MCF 10A (cell line): ENCODE results near the gene TNFSF4. TPM values are rescaled to one million over a fixed set of nuclear protein-coding genes. Genes with fewer than 3 reads are reported as not detected.
A peak's percentile ranks its signal among the peaks of the same experiment; 100 is the strongest.

Source experiments
- Bru-seq: library from RNA; stranded (reverse); fragments of 400-500 nt; gene quantifications from one replicate; lab custom pipeline; 2021; lab: Mats Ljungman, UMichigan
- BruChase-seq, 2 experiments: library from RNA; stranded (reverse); fragments of 400-500 nt; gene quantifications; one replicate each; lab custom pipeline; 2021; lab: Mats Ljungman, UMichigan
- BruUV-seq: library from RNA; stranded (reverse); fragments of 400-500 nt; replicated peaks from 2 replicates; lab custom pipeline; 2021; lab: Mats Ljungman, UMichigan
- CTCF ChIA-PET: fragments of 300-600 bp; sonication (Branson Sonifier 250); formaldehyde crosslinking; extraction: SDS; loops from one replicate; lab custom pipeline; 2021; ENCODE audit warnings: antibody characterized with exemption, inconsistent platforms; lab: Yijun Ruan, JAX
- POLR2A ChIA-PET: fragments of 300-600, 350-650 bp; sonication (Branson Sonifier 250); formaldehyde crosslinking; extraction: SDS; loops from one replicate; lab custom pipeline; 2020; ENCODE audit warnings: antibody characterized with exemption, inconsistent platforms; lab: Yijun Ruan, JAX
- DNase-seq: peaks from one replicate; pipeline ENCODE4 v3.0.0-alpha.2; 2018; ENCODE audit not compliant: unreplicated experiment
- H3K27ac Mint-ChIP-seq: one replicate; pipeline ENCODE4 v1.8.0; 2022; ENCODE audit warnings: mild to moderate bottlenecking, low read depth, mixed read lengths; ENCODE audit not compliant: unreplicated experiment
- H3K27me3 Mint-ChIP-seq: one replicate; pipeline ENCODE4 v1.8.0; 2022; ENCODE audit warnings: mixed read lengths; ENCODE audit not compliant: insufficient read depth, unreplicated experiment
- H3K36me3 Mint-ChIP-seq: one replicate; pipeline ENCODE4 v1.8.0; 2022; ENCODE audit warnings: mild to moderate bottlenecking, moderate library complexity, mixed read lengths; ENCODE audit not compliant: insufficient read depth, unreplicated experiment
- H3K4me1 Mint-ChIP-seq: one replicate; pipeline ENCODE4 v1.8.0; 2022; ENCODE audit warnings: mixed read lengths; ENCODE audit not compliant: insufficient read depth, unreplicated experiment
- H3K4me3 Mint-ChIP-seq: one replicate; pipeline ENCODE4 v1.8.0; 2022; ENCODE audit warnings: mild to moderate bottlenecking, moderate library complexity, mixed read lengths; ENCODE audit not compliant: unreplicated experiment
- H3K9me3 Mint-ChIP-seq: one replicate; pipeline ENCODE4 v1.8.0; 2022; ENCODE audit warnings: mixed read lengths; ENCODE audit not compliant: unreplicated experiment
- CTCF ChIP-seq: fragments of 200-600 bp; IDR thresholded peaks from one replicate; pipeline ENCODE4 v1.8.0; 2022; ENCODE audit warnings: antibody characterized with exemption, mild to moderate bottlenecking; ENCODE audit not compliant: unreplicated experiment
- intact Hi-C: fragments of 100-400 bp; cut with micrococcal nuclease; formaldehyde crosslinking; loops from 2 replicates; pipeline ENCODE4 v1.14.1; 2022
- long read RNA-seq: library from polyadenylated mRNA; stranded (forward); transcript quantifications from one replicate; pipeline ENCODE4 v2.0.0, GENCODE V29; 2022
- total RNA-seq: library from RNA; stranded (reverse); gene quantifications from 2 replicates; pipeline ENCODE4 v1.2.3, GENCODE V29; 2022

The TNFSF4 gene
- total RNA-seq (0.23 and 0.74 TPM in 2 replicates), Bru-seq, nascent RNA (percentile 35 among the genes with signal in this experiment), BruChase-seq, experiment 1, labeled RNA remaining after a 6-hour chase (percentile 33 among the genes with signal in this experiment), BruChase-seq, experiment 2, labeled RNA remaining after a 2-hour chase (percentile 39 among the genes with signal in this experiment)
- long read RNA-seq = 0 reads

- no peak within 1 kb of the TSS for H3K4me3 Mint-ChIP-seq
- CTCF ChIA-PET = interaction anchor here (0.6 to 26.8 kb wide), 6 partner anchors 18 to 1820 kb away, joined by 3 to 591 read pairs (median 4); no protein-coding TSS in a partner anchor
Observed at GRCh38 chr1:173206816-173207568, at the start of gene TNFSF4. TSS of gene TNFSF4 (minus strand) at chr1:173207331. CDS start at chr1:173207176, 155 bp downstream.

DNA sequence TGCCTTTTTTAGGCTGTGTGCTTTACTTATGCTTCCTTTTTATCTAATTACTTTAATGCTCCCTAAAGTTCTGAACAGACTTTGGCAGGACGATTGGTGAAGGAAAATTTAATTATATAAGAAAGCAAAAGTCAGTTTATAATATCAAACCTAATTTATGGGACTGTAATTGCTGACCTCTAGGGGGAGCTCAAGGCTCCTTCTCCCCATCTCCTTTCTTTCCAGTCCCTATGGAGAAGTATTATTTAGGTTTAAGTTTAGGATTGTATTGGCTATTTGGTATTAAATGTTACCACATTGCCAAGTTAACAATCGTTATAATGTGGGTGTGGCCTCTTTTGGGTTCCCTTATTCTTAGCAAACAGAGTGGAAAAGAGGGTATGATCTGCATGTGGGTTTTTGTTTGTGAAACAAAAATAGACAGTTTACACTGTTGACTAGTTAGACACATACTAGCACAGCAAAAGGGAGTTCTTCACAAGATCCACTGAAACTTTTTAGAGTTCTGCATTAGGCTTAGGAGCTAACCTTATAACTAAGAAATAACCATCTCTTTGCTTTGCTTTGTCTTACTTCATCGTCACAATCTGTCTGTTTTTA, 48.2 kb upstream of the TNFSF4 start:
- ChIA-PET CTCF (interaction anchor here (0.5 to 3.4 kb wide), 38 partner anchors 12 to 963 kb away, joined by 3 to 31 read pairs (median 4); no protein-coding TSS in a partner anchor), POLR2A (interaction anchor here (0.6 to 1.0 kb wide), 4 partner anchors 10 to 1487 kb away, joined by 3 to 4 read pairs (median 4); no protein-coding TSS in a partner anchor)
- no TSS peak for BruUV-seq
- Mint-ChIP-seq H3K4me1 (no peaks in the 10 kb centered on the region), H3K4me3 (no peak overlapping the region), H3K27me3 (no peaks in the 10 kb centered on the region), H3K27ac (no peak overlapping the region), H3K9me3 (peaks cover 11% of the 10 kb centered on the region), H3K36me3 (no peaks in the 10 kb centered on the region)
- intact Hi-C loops = loop anchor here (1.0 to 5.0 kb wide), 4 partner anchors 152 to 569 kb away; partner anchors contain the start of genes CENPL and DARS2
- DNase-seq = peak; percentile 75
- peak; percentile 83 for TF ChIP-seq CTCF

More at GRCh38 chr1:173206816-173207568, at the start of gene TNFSF4:
- no peak for TF ChIP-seq CTCF
- no peak for DNase-seq
- POLR2A ChIA-PET = interaction anchor here (1.1 kb wide), 1 partner anchor 463 kb away, joined by 3 read pairs; no protein-coding TSS in a partner anchor
- Mint-ChIP-seq H3K27me3 (no peaks in the 10 kb centered on the region), H3K9me3 (no peaks in the 10 kb centered on the region), H3K27ac (no peak within 1 kb of the TSS), H3K4me1 (peaks cover 24% of the 10 kb centered on the region), H3K36me3 (no peaks in the 10 kb centered on the region)
- intact Hi-C loops = loop anchor here (10.0 kb wide), 1 partner anchor 232 kb away; no protein-coding TSS in a partner anchor
- BruUV-seq = no TSS peak

DNA sequence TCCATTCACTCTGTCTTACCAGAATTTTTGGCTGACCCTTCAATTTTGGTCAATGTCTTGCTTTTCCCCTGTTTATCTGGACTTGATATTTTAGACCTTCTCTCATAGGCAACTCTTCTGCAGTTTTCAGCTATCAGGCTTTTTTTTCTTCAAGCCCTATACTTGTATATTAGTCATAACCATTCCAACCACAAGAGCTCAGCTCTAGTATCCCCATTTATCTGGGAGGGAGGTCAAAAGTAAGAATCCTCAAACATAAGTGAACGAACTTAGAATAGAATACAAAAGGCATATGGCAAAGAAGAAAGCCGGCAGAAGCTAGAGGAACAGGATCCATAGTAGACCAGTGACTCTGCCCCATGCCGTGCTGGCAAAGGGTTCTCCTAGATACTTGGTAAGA, 45.9 kb upstream of the TNFSF4 start:
- Mint-ChIP-seq H3K27me3 (no peaks in the 10 kb centered on the region), H3K9me3 (no peaks in the 10 kb centered on the region), H3K36me3 (no peaks in the 10 kb centered on the region), H3K27ac (no peak overlapping the region), H3K4me1 (peaks cover 19% of the 10 kb centered on the region), H3K4me3 (no peak overlapping the region)
- no peak for TF ChIP-seq CTCF
- BruUV-seq = no TSS peak
- ChIA-PET POLR2A (interaction anchor here (0.6 to 1.1 kb wide), 2 partner anchors 14 to 470 kb away, joined by 3 to 6 read pairs; no protein-coding TSS in a partner anchor), CTCF (interaction anchor here (0.6 to 1.8 kb wide), 9 partner anchors 8 to 511 kb away, joined by 3 to 6 read pairs (median 3); no protein-coding TSS in a partner anchor)
- DNase-seq = no peak
- intact Hi-C loops = no loop called here
